Neural cell (in vitro differentiated cells): ENCODE data around the gene P2RY8.

Source experiments
- CTCF ChIP-seq: fragments of 450-650 bp; IDR thresholded peaks from 2 replicates; pipeline ENCODE4 v1.5.1; 2014; ENCODE audit warnings: antibody characterized with exemption, mild to moderate bottlenecking, moderate library complexity; ENCODE audit not compliant: poor library complexity, severe bottlenecking
- EZH2 ChIP-seq: fragments of 200-600, 300-800 bp; shearing (Covaris generic), sonication (generic); IDR thresholded peaks from 2 replicates; pipeline ENCODE4 v1.6.1; 2014; ENCODE audit warnings: antibody characterized with exemption, low read length, borderline replicate concordance, mild to moderate bottlenecking; ENCODE audit not compliant: insufficient read depth, poor library complexity, severe bottlenecking
- MXI1 ChIP-seq: fragments of 450-650 bp; conservative IDR thresholded peaks from 2 replicates; pipeline ENCODE4 v1.6.1; 2014; ENCODE audit warnings: antibody characterized with exemption, mild to moderate bottlenecking; ENCODE audit not compliant: poor library complexity, severe bottlenecking
- POLR2AphosphoS5 ChIP-seq: IDR thresholded peaks from 2 replicates; pipeline ENCODE4 v1.6.1; 2012
- RAD21 ChIP-seq: fragments of 450-650 bp; conservative IDR thresholded peaks from 2 replicates; pipeline ENCODE4 v1.6.1; 2014; ENCODE audit warnings: antibody characterized with exemption, mild to moderate bottlenecking, moderate library complexity
- REST ChIP-seq: IDR thresholded peaks from 2 replicates; pipeline ENCODE4 v1.6.1; 2012; ENCODE audit warnings: borderline replicate concordance
- SMC3 ChIP-seq: fragments of 450-650 bp; conservative IDR thresholded peaks from 2 replicates; pipeline ENCODE4 v1.6.1; 2014; ENCODE audit warnings: antibody characterized with exemption, mild to moderate bottlenecking, moderate library complexity; ENCODE audit not compliant: poor library complexity
- TAF1 ChIP-seq: IDR thresholded peaks from 2 replicates; pipeline ENCODE4 v1.6.1; 2012; ENCODE audit warnings: low read depth

- TF ChIP-seq EZH2: no peak
- no peak for TF ChIP-seq CTCF
- no peak for TF ChIP-seq SMC3
- TF ChIP-seq POLR2AphosphoS5: no peak
- TF ChIP-seq RAD21: no peak
- TF ChIP-seq MXI1: no peak
- TF ChIP-seq REST: no peak
- TF ChIP-seq TAF1: no peak
Measured at GRCh38 chrX:1534301-1535168, 2.5 kb downstream of the P2RY8 start.
